H54 (cell line): ENCODE data around the gene ENO2.

Experiments used
- DNase-seq: peaks from one replicate; pipeline ENCODE4 v3.0.0; 2011; ENCODE audit warnings: low spot score, mixed read lengths; ENCODE audit not compliant: insufficient read length
- FAIRE-seq: peaks from 3 replicates; lab custom pipeline; 2011; peaks lifted over from hg19 to GRCh38; lab: Jason Lieb, UNC
- POLR2A ChIP-seq: IDR thresholded peaks from 2 replicates; pipeline ENCODE4 v1.6.1; 2011; ENCODE audit warnings: low read depth, mild to moderate bottlenecking, low read length

Gene ENO2

GRCh38 chr12:6965026-6965661, 50.8 kb downstream of the ENO2 start:
- FAIRE-seq (no peak), DNase-seq (no peak)
- no peak for TF ChIP-seq POLR2A

GRCh38 chr12:6965714-6966113, 51.3 kb downstream of the ENO2 start:
- DNase-seq (no peak), FAIRE-seq (no peak)
- TF ChIP-seq POLR2A, result no peak

DNA sequence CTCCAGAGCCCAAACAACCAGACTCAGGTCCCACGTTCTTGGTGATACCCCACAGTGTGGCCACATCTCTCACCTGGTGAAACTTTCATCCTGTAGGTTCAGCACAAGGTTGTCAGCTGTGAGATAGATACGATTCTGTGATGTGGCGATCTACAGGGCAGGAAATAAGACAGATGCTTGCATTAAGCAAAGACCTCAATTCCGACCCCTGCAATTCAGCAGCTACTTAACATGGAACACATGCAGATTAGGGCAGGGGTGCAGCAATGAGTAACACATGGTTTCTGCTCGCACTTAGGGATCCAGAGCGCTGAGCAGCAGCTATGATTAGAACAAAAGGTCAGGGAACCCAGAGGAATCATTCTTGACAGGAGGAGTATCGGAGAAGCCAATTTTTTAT, 52.0 kb downstream of the ENO2 start:
- FAIRE-seq (no peak), DNase-seq (no peak)
- no peak for TF ChIP-seq POLR2A

DNA sequence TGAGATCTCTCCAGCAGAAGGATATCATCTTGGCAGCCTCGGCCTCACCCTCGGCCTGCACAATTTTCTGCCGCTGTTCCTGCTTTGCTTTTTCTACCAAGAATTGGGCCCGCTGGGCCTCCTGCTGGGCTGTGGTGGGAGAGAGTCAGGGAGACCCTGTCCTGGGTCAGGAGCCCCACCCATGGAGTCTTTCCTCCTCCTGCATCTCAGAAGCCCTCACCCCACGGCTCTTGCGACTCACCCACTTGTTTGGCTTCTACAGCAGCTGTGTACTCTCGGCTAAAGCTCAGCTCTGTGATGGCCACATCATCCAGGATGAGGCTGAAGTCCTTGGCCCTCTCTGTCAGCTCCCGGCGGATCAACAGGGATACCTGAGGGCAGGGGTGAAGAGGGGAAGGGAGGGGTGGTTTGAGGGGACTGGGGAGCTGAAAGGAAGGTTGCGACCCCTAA, 53.3 kb downstream of the ENO2 start:
- no peak for TF ChIP-seq POLR2A
- FAIRE-seq (no peak), DNase-seq (no peak)

DNA sequence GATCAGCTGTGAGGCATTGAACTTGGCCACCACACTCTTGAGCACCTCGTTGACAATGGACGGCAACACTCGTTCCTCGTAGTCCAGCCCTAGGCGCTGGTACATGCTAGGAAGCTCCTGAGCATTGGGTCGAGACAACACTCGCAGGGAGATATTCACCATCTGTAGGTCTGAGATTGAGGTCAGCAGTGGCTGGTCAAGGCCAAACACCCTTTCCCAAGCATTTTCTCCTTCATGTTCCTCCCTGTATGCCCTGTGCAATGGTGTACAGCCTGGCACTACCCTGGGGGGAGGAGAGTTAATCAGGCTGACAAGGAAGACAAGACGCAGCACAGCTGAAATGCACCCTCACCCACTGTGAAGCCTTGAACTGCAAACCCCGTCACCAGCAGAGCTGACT, 54.0 kb downstream of the ENO2 start:
- FAIRE-seq, result no peak
- TF ChIP-seq POLR2A, result no peak
- DNase-seq, result no peak

GRCh38 chr12:6970096-6970527, 55.7 kb downstream of the ENO2 start:
- no peak for DNase-seq
- no peak for FAIRE-seq
- no peak for TF ChIP-seq POLR2A
